Activated CD8-positive, alpha-beta memory T cell treated with anti-CD3 and anti-CD28 coated beads, Interleukin-2, amount 50 U/mL, for 24 hours (primary cell): ENCODE results near the gene FNDC11.
A peak's percentile ranks its signal among the peaks of the same experiment; 100 is the strongest.

Experiments used
- DNase-seq: peaks from one replicate; pipeline ENCODE4 v3.0.0-alpha.2; 2020; ENCODE audit errors: extremely low read depth

Gene FNDC11

GRCh38 chr20:63525971-63526370 is 28.0 kb upstream of the FNDC11 start:
- no peak for DNase-seq

DNA sequence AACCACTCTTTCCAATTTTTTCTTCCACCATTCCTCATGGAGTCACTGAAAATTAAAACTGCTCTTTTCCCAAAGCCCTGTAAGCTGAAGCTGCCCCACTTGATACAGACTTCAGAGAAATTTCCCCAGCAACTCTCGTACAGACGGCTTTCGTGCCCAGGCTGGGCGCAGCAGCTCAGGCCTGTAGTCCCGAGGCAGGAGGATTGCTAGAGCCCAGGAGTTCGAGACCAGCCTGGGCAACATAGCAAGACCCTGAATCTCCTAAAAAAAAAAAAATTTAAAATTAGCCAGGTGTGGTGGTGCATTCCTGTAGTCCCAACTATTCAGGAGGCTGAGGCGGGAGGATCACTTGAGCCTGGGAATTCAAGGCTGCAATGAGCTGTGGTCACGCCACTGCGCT is 26.8 kb upstream of the FNDC11 start:
- no peak for DNase-seq

GRCh38 chr20:63529180-63529860 is 24.6 kb upstream of the FNDC11 start:
- DNase-seq: no peak

DNA sequence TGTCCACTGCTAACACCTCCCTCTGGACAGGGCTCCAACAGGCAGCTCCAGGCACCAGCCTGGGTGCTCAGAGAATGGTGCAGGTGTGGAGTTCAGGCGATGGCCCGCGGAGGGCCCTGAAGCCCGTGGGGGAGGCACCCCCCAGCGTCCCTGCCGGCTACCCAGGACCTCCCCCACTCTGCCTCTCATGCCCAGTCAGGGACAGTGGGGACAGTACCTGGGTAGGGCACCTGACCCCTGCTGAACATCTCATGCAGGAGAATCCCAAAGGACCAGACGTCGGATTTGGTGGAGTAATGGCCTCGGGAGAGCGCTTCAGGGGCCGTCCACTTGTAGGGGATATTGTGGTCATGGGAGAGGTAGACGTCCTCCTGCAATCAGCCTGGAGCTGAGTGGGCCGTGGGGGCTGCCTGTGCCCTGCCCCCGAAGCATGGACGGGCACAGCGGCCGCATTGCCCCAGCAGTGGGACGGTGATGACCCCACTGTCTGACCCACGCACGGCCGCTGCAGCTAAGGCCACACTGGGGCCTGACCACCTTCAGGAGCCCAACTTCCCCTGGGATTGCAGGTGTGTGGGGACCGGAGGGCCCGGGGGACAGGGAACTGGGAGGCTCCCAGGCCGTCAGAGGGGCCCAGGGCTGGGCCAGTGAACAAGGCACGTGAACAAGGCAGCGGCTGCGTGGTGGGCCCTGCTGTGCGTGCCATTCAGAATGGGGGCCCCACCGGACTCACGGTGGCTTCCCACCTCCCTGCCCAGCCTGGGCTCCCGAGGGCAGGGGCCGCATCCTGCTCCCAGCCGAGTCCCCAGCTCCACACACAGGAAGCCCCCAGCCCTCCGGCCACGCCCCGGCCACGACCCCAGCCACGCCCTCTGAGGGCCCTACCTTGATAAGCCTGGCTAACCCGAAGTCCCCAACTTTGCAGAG is 23.8 kb upstream of the FNDC11 start:
- DNase-seq: no peak

GRCh38 chr20:63530788-63531160 is 23.2 kb upstream of the FNDC11 start:
- DNase-seq: no peak

DNA sequence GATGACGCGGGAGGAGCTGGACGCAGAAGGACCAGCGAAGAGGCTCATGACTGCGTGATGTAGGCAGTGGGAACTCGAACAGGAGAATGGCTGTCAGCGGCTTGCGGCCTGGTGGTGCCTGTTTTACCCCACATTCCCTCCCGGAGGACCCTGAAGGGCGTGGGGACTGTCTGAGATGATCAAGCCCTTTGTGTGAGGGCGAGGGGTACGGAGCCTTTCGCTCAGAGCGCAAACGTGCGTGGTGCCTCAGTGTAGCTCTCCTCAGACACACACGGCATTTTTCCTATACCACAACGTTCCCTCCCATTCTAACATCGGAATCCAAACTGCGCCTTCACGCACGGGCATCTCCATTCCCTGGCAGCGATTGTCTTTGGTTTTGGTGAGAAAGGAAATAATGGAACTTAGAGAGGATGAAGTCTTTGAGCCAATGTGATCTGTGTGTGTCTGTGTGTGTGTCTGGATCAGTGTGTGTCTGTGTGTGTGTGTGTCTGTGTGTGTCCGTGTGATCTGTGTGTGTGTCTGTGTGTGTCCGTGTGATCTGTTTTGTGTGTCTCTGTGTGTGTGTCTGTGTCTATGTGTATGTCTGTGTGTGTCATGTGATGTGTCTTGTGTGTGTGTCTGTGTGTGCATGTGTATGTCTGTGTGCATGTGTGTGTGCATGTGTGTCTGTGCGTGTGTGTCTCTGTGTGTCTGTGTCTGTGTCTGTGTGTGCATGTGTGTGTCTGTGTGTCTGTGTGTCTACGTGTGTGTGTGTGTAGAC is 22.1 kb upstream of the FNDC11 start:
- DNase-seq: no peak

GRCh38 chr20:63532449-63532971 is 21.4 kb upstream of the FNDC11 start:
- no peak for DNase-seq

GRCh38 chr20:63533388-63533787 is 20.6 kb upstream of the FNDC11 start:
- DNase-seq: no peak

- DNase-seq: no peak
Measured at GRCh38 chr20:63533871-63534393, 20.0 kb upstream of the FNDC11 start.

DNA sequence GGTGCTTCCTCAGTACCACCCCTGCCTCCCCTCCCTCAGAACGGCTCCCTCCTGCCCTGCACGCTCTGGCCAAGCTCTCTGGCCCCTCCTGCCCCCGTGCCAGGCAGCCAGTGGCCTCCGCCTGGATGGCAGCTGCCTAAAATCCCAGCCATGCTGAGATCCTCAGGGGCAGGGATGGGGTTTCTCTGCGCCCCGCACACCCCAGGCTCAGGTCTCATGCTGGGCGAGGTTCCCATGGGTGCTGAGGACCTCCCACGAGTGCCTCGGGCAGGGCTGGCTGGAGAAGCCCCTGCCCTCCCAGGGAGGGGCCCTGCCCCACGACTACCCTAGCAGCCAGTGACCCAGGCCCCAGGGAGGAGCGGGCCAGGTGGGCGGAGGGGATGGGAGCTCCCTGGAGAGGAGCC is 19.5 kb upstream of the FNDC11 start:
- no peak for DNase-seq

- no peak for DNase-seq
Measured at GRCh38 chr20:63534831-63535651, 18.9 kb upstream of the FNDC11 start.

- no peak for DNase-seq
Measured at GRCh38 chr20:63536241-63536977, 17.6 kb upstream of the FNDC11 start.

DNA sequence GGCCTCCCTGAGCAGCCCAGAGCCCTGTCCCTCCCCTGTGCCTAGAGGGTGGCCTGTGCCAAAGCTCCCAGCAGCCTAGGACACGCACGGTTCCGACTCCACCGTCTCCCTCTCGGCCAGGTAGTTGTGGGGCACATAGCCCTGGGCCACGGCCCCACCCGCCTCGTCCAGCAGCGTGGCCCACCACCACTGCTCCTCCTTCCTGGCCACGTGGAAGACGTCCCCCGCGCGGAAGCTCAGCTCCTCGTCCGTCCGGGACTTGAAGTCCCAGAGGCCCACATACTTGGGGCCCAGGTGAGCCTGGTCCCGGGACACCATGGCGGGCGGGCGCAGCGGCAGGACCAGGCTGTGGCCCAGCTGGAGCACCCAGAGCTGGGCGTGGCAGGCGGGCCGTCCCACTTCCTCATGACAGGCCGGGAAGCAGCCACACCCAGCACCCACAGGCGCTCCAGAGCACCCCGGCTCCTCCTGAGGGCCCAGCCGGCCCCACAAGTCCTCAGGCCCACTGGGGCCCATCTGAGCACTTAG is 16.9 kb upstream of the FNDC11 start, which contains the start of gene PTK6:
Gene PTK6 (minus strand): TSS at position 380 of the 528 bp plus-strand sequence. CDS start 62 bp downstream, at position 318.
- DNase-seq: no peak

- peak; percentile 89 for DNase-seq
Measured at GRCh38 chr20:63537525-63538203, 16.3 kb upstream of the FNDC11 start.

- no peak for DNase-seq
Measured at GRCh38 chr20:63538204-63539091, 15.5 kb upstream of the FNDC11 start.

- no peak for DNase-seq
Measured at GRCh38 chr20:63539092-63539430, 14.9 kb upstream of the FNDC11 start.

DNA sequence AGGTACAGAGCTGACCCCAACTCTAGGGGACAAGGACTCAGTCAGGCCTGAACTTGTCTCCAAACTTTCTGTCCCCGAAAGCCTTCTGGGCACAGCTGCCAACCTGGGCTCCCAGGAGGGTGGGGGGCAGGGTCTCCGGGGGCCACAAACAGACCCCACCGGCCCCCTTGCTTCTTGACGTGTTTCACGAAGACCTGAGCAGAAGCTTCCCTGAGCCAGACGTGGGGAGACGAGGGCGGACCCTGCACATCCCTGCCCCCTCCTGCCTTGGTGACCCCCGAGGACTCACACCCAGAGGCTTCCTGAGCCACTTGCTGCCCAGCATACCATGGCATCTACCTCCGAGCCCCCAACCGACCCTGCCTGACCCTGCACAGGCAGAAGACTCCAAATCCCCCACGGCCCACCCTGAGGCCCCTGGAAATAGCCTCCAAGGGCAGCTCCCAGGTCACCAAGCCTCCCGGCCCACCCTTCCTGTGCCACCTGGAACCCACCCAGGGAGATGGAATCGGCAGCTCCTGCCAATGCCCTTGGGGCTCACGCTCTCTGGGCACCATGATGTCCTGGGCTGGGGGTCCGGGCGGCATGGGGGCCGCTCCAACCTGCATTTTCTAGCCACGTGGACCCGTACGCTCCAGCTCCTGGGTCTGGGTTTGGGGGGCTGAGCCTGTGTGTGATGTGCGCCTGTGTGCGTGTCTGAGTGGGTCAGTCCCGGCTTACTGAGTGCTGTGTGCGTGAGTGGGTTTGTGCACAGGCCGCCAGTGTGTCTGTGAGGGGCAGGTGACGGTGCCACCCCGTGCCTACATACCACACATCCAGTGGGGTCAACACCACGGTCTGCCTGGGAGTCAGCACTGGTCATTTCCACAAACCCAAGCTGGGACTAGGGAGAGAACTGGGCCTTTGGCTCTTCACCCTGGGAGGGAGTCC is 14.3 kb upstream of the FNDC11 start:
- no peak for DNase-seq
